KBM-7 (cell line): ENCODE data around the gene NFE2.
"Not testable (repeated sequence)": the region's sequence is repeated elsewhere in the genome, so short reads cannot be mapped to it uniquely, and the experiment has no call there.

Experiments used
- DNase-seq: peaks from one replicate; pipeline ENCODE4 v3.0.0-alpha.2; 2015
- in situ Hi-C: fragments of 300-500 bp; cut with MboI; formaldehyde crosslinking; loops from 2 replicates; pipeline ENCODE4 v1.14.3; 2020; ENCODE audit warnings: low sequenced_read_pairs, low pct_unique_long_range_greater_than_20kb, mixed read lengths

The NFE2 gene

DNA sequence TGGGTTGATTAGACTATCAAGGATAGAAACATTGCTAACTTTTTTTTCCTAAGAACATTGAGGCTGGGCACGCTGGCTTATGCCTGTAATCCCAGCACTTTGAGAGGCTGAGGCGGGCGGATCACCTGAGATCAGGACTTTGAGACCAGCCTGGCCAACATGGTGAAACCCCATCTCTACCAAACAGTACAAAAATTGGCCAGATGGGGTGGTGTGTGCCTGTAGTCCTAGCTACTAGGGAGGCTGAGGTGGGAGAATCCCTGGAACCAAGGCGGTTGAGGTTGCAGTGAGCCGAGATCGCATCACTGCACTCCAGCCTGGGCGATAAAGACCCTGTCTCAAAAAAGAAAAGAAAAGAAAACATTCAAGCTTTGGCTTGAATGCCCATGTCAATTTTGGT, 11.5 kb upstream of the NFE2 start:
- DNase-seq, in situ Hi-C loops: not testable (repeated sequence)

DNA sequence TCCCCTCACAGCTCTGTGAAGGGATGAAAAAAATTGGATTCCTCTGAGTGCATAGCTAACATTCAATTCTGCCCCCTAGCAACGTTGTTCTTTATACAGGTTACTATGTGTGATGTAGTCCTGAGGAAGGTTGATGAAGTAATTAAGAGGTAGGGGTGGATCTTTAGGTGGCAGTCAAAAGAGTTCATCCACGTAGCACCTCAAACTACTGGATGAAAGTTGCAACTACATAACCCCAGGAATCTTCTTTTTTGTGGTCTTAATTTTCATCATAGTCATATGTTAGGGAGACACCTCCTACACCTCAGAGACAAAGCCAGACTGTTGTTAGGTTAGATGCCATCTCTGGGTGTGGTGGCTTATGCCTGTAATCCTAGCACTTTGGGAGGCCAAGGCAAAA, 10.2 kb upstream of the NFE2 start:
- DNase-seq = no peak
- in situ Hi-C loops = no loop called here

DNA sequence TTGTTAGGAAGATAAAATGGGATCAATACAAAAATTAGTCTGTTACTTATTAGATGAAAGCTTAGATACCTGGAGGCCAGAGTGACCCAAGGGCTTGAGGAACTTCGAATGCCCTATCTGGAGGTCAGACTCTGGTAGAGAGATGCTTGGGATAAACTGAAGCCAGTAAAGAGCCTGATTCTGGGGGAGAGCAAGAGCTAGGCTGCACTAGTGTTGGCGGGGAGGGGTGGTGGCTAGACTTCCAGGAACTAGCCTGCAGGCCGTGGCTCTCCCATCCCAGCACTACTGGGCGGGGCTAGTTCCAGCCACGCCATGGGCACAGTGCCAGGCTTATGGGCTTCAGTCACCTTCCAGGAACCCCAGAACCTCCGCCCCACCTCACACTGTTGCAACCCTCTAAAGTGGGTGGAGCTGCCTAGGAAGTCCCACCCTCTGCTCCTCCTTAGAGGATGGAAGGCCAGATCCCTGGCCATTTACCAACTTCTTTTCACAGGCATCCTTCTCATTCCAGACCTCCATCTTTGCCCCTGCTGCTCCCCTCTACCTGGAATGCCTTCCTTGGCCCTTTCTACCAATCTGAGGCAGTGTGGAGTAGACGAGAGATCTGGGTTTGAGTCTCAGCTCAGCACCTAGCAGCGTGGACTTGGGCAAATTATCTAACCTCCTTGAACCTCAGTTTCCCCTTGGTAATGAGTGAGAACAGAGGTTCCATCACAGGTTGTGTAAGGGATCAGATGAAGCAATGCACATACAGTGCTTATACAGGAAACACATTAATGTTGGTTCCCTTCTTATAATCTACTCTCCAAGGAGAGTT, 6.3 kb upstream of the NFE2 start:
- DNase-seq = peak; percentile 99
- in situ Hi-C loops = no loop called here

DNA sequence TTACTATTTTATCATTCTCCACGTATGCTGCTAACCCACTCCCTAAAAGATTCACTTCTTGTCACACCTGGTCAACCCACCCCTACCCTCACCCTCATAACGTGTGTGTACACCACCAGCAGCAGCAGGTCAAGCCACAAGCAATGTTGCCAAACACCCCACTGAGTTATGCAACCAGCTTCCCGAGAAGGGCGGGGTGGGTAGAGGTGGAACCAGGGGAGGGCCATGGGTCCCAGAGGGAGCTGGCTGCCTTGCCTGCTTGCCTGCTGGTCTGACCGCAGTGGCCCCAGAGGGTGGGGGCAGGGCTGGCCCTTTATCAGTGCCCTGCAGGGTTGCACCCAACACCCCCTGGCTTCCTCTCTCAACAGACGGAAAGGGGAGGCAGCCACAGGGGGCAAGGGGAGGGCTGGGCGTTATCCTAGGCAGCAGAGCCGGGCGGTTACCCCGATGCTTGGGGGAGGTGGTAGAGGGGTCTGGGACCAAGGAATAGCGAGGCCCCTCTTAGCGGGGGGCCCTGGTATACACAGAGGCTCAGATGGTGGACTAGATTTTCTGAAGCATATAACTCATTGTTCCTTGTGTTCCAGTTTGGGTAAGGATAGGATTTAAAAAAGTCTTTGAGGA, 3.5 kb upstream of the NFE2 start:
- in situ Hi-C loops = no loop called here
- DNase-seq = peak; percentile 99

DNA sequence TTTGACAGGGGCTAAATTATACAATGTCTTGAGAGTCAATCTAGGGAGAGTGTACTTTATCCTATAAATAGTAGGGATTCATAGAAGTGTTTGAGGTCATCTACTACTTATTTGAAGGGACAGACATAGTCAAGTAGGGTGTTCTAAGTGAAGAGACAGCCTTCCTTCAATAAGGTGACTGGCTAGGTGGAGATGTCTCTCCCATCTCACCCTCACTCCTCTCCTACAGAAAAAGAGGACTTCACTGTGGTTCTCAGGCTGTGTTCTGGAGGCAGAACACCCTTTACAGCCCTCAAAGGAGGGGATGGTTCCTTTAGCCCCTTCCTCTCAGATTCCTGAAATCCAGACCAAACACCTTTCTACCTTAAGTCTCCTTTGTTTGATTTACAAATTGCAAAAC, 2.8 kb upstream of the NFE2 start:
- in situ Hi-C loops = no loop called here

DNA sequence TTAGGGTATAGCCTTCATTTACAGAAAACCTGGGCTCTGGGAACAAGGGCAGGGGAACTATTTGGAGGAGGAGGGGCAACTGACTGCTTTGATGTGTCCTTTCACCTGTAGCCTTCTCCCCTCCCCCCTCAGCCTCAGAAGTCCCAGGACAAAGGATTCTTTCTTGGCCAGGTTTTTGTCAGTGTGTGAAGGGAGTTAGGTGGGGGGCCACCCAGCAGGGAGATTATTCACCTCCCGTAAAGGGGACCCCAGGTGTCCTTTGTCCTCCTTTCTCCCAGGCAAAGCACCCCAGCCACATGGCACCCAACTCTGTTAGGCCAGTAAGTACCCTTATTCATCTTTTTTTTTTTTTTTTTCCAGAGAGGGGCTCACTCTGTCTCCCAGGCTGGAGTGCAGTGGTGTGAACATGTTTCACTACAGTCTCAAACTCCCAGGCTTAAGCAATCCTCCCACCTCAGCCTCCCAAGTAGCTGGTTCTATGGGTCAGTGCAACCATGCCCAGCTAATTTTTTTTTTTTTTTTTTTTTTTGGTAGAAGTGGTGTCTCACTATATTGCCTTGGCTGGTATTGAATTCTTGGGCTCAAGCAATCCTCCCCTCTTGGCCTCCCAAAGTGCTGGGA, 723 bp upstream of the NFE2 start:
- in situ Hi-C loops = no loop called here
- DNase-seq = no peak

More for the DNA sequence above, 2.8 kb upstream of the NFE2 start:
- DNase-seq = no peak

DNA sequence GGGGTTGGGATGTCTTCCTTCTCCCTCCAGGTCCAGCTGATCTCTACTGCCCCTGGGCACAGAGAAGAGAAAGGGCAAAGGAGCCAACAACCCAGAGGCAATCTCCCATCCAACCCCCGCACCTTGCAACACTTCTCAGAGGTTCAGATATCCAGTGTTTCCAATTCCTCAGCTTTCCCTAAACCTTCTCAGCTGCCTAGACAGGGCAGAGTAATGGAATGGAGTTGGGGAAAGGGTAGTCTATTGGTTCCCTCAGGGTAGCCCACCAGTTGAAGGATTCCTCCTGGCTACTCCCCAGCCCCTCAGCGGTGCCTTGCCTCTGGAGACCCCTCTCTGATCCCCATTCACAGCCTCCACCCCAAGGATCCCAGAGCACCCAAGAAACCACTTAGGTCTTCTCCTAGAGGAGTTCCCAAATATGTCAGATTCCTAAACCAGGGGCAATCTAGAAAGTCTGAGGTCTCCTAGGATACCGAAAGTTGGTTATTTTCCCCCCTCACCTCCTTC, 537 bp downstream of the NFE2 start:
- in situ Hi-C loops = no loop called here
- DNase-seq = no peak

DNA sequence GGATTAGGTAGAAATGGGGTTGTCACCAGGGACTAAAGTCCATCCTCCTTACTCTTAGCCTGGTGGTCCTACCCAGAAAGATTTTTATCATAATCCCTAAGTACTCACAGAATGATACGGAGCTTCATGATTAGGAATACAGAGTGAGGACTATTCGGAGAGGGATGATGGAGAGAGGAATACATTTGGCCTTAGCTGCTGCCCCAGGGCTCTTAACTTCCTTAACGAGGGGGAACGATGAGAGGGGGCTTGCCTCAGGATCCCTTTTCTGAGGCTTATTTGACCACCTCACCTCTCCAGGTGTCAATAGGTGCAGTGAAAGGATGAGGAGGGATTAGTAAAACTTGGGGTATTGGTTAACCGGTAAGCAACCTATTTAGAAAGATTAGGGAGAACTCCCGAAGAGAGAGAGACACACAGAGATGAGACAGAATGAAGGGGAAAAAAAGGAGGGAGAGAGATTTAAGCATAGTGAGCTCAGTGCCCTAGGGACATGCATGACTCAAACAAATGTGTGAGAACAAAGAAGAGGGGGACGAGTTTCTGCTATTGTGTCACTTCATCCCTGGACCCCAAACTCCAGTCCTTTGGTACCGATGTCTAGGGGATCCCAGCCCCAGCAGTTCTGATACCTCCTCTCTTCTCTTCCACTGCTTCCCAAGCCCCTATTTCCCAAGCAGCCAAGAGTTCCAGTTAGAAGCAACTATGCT, 1.1 kb downstream of the NFE2 start:
- in situ Hi-C loops = no loop called here
- DNase-seq = no peak

DNA sequence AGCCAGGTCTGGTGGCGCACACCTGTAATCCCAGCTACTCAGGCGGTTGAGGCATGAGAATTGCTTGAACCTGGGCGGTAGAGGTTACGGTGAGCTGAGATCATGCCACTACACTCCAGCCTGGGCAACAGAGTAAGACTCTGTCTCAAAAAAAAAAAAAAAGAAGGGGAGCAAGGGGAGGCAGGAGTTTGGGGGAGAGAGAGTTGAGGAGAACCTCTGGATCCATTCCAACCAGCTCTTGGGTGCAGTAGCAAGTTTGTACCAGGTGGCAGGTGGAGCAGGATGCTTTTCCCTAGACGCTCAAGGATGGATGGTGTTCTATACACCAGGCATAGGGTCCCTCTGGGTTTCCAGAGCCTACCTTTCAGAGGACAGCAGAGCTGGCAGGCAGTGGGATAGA, 1.9 kb downstream of the NFE2 start:
- no peak for DNase-seq
- in situ Hi-C loops = no loop called here

DNA sequence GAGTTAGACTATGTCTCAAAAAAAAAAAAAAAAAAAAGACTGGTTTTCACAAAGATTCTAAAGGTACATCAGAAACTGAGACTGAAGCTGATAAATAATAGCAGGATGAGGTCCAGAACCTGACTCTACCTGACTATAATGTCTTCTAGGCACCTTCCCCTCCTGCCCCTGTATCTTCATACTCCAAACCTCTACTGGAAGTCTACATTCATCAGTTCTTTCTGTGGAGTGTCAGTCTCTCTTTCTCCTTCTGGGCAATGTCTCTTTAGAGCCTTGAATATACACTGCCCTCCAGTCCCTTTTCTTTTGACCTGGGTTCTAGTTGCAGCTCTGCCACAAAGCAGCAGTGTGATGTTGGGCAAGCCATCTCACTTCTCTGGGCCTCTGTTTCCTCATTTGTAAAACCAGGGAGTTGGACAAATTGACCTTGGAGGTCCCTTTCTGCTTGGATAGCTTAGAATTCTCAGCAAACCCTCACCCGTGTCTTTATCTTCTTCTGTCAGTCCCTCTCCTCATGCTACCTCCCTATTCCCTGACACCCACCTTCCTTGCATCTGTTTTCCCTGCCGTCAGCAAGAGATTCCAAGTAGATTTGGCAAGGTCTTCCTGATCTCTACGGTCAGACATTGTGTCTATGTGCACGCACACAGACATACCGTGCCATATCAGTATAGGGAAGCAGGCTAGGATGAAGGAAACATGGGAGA, 4.3 kb downstream of the NFE2 start:
- DNase-seq = no peak
- in situ Hi-C loops = no loop called here

DNA sequence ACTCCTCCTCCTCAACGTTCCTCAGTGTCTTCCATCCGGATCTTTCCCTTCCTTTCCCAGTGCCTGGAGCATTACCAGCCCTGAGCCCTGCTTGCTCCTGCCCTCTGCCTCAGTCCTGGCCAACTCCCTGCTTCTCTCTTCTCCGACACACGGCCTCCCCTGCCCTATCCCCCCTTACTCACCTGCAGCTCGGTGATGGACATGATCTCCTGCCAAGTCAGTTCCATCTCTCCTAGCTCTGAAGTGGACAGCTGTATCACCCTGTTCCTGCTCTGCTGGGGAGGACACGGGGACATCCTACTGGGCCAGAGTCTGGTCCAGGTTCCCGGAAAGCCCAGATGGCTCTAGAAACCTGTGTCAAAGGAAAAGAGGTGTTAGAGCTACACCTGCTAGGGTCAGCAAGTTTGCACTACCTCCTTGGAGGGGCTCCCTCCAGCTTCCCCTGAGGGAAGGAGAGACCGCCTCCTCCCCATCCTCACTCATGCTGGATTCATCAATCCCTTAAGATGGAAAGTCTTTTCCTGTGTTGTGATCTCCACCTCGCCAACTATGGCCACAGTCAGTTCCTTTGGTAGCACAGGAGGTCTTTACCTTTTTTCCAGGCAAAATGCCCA, 5.8 kb downstream of the NFE2 start:
- no peak for DNase-seq
- in situ Hi-C loops = no loop called here

DNA sequence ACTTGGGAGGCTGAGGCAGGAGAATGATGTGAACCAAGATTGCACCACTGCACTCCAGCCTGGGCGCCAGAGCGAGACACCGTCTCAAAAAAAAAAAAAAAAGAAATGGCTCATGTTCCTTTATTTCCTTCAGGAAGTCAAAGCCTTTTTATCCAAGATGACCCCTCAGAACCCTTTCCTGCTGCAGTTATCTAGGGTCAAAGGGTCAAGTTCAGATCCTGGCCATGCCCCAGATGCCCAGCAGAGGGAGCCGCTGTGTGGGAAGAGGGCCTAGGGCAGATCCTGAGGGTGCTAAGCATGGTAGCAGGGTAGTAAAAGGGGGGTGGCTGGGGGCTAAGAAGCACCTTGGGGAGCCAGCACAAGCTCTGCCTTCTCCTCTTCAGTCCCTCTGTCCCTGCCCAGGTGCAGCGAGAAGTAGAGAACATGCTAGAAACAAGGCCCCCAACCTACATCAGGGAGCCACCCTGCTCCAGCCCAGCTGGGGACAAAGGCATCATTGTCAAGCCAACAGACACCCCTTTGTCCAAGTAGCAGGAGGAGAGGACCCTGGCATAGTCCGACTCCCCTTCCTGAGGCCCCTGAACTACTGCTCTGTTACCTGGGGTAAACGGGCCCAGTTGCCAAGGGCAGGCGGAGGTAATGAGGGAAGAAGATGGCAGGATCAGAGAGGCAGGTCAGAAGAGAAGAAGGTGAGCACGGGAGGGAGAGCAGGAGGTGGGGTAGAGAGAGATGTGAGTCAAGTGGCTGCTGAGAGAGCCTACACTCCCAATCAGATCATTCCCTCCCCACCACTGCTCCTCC, 6.5 kb downstream of the NFE2 start:
- in situ Hi-C loops = no loop called here
- peak; percentile 83 for DNase-seq

DNA sequence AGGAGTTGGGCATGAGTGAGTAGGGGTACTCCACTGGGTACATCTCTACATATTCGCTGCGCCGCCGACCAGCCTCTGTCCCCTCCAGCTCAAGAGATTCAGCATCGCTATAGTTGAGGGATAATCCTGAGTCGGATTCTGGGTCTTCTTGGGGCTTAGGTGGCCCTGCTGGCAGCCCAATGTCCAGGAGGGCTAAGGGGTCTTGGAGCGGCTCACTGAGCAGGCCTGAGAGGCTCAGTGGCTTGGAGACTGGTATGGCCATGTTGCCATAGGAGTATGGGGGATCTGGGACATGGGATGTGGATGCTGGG, 7.9 kb downstream of the NFE2 start:
- in situ Hi-C loops = no loop called here
- DNase-seq = no peak

DNA sequence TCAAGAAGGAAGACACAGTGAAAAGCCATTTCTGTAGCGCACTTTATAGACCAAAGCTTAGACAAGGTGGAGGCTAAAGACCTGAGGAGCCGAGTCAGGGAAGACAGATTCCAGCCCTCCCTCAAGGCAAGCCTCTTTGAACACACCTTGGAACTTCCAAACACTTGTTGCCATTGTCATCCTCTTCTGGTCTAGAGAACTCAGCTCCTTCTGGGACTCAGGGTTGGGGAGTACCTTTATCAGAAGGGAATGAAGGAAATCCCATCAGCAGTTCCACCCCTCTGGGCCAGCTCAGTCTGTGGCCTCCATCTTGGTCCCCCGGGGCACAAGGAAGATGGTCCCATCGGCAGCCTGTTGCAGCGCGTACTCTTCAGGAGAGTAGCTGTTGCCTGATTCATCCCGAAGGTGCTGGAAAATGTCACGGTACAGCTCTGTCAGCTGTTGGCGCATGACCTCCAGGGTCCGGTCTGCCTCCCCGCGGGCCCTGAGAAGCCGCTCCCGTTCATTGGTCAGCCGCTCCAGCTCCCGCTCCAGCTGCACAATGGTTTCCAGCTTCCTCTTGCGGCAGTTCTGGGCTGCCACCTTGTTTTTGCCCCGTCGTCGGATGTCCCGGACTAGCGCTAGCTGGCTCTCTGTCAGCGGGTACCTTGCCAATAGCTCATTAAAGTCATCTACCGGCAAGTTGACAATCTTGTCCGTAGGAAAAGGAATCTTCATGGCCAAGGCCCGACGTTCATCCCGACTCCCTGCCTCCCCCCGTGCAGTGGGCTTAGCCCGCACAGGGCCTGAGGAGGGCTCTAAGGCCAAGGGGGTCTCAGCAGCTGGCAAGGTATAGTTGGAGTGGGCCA, 8.5 kb downstream of the NFE2 start:
- in situ Hi-C loops = no loop called here

DNA sequence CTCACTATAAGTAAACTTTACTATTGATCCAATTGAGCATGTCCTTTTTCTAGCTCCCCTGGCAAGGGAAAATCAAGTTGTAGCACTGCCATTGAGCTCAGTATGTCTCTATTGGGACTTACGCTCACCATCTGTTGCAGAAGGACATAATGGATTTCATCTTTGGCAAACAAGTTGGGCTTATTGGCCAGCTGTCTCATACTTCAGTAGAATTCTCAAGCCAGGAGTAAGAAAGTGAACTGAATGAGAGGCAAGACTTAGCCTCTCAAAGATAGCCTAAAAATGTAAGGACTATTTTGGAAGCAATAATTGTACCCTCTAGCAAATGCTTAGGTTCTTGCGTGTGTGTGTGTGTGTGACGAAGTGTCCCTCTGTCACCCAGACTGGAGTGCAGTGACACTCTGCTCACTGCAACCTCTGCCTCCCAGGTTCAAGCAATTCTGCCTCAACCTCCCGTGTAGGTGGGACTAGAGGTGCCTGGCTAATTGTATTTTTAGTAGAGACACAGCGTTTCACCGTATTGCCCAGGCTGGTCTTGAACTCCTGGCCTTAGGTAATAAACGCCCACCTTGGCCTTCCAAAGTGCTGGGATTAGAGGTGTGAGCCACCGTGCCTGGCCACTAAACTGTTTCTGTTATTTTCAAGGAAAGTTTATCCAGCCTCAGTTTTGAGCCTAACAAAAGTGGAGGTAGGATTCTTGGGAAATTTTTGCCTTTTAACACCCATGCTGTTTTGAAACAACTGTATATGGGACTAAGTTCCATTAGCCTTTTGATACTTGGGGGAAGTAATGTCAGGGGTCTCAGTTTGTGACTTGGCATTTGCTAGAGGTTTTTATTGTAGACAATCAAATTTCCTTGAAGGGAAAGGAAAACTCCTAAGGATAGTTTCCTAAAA, 13.3 kb downstream of the NFE2 start:
- DNase-seq = no peak
- in situ Hi-C loops = no loop called here

More for the DNA sequence above, 8.5 kb downstream of the NFE2 start:
- DNase-seq = no peak
